Measurements from ENCODE around the gene MS4A4A. TPM values are rescaled to one million over a fixed set of nuclear protein-coding genes. Genes with fewer than 3 reads are reported as not detected.
A peak's percentile ranks its signal among the peaks of the same experiment; 100 is the strongest.

MS4A4A gene
- total and polyA plus RNA-seq, 2 donors (not counting 1 experiment from before 2014, with no cell fraction given), result 0.72 to 0.99 TPM

DNA sequence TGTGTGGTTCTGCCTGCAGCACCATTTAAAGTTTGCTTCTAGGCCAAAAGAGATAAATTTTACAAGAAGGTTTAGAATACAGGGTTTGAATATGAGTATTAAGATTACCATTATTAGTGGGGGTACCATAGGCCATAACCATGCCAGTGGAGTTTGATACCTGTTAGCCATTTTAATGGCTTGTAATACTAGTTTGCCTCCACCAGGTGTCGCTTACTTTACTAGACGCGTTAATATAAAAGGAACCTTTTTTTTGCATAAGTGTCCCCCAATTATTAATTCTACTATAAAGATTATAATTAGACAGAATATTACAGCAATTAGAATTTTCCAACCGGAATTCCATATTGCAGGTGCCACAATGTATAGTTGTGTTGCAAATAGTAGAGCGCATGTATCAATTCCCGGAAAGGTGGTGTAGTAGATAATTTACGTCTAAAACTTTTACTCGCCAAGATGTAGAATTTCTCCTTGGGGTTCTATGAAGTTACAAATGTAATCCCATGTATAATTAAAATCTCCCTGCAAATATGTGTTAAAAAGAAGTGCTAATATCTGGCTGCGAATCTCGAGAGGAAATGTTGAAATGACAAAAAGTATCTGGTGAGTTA lies 62.7 kb downstream of the MS4A4A start:
- peak; percentile 31 for ATAC-seq (ENCODE audit: low read depth)
- no peaks in the 10 kb centered on the region for H4K20me1 ChIP-seq (ENCODE audit: control insufficient read depth, insufficient read depth, low read length, poor library complexity, severe bottlenecking)
- H3K4me1 ChIP-seq (ENCODE audit: control insufficient read depth in 2 of 2, insufficient read depth in 2 of 2, low read length in 2 of 2), result peaks cover 16 to 21% of the 10 kb centered on the region in 2 donors
- H3K9me3 ChIP-seq (ENCODE audit: control extremely low read depth in 1 of 3, control insufficient read depth in 2 of 3, insufficient read depth in 1 of 3, low read length in 2 of 3), result no peaks in the 10 kb centered on the region
- intact Hi-C loops (cut with micrococcal nuclease), result loop anchor here (1.0 kb wide), 1 partner anchor 275 kb away; no protein-coding TSS in a partner anchor
- H3K9me3 Mint-ChIP-seq (ENCODE audit: insufficient read depth), result no peaks in the 10 kb centered on the region
- CTCF ChIA-PET, result interaction anchor here (0.8 to 11.2 kb wide), 24 partner anchors 9 to 289 kb away, joined by 3 to 153 read pairs (median 6); partner anchors contain the start of gene MS4A1
- no peak overlapping the region for H3K4me3 Mint-ChIP-seq
- H3K4me2 ChIP-seq (replicated peaks; ENCODE audit: low read depth, low read length, poor library complexity, severe bottlenecking), result no peak overlapping the region
- no peak overlapping the region for H3K4me3 ChIP-seq (ENCODE audit: control extremely low read depth in 1 of 5, extremely low read depth in 1 of 5, insufficient read depth in 1 of 5, low read depth in 2 of 5, low read length in 4 of 5)
- H3K27me3 ChIP-seq (replicated peaks in 1 of 4; ENCODE audit: control extremely low read depth in 1 of 4, control insufficient read depth in 3 of 4, insufficient read depth in 4 of 4, low read length in 3 of 4), result no peaks in the 10 kb centered on the region
- no peaks in the 10 kb centered on the region for H3K79me2 ChIP-seq (ENCODE audit: control insufficient read depth, insufficient read depth, low read length)
- H2AFZ ChIP-seq (ENCODE audit: insufficient read depth, low read depth, low read length, poor library complexity, severe bottlenecking), result no peak overlapping the region
- H3K4me1 Mint-ChIP-seq, result peaks cover 17% of the 10 kb centered on the region
- no peaks in the 10 kb centered on the region for H3K27me3 Mint-ChIP-seq
- POLR2A ChIA-PET, result no interaction called here
- H3K27ac ChIP-seq (ENCODE audit: low read length in 2 of 2), result no peak overlapping the region
- H3K9ac ChIP-seq (ENCODE audit: low read length), result no peak overlapping the region
- H3K36me3 ChIP-seq (replicated peaks in 1 of 2; ENCODE audit: control extremely low read depth in 1 of 2, control insufficient read depth in 1 of 2, extremely low read depth in 1 of 2, insufficient read depth in 2 of 2, low read length in 1 of 2), result no peaks in the 10 kb centered on the region
- H3K27ac Mint-ChIP-seq, result no peak overlapping the region
- peak; percentile 69 for DNase-seq
- no CpG with 5 or more reads among the region's 10 CpGs for WGBS (ENCODE audit: insufficient coverage)
- TF ChIP-seq, protein P1, sequence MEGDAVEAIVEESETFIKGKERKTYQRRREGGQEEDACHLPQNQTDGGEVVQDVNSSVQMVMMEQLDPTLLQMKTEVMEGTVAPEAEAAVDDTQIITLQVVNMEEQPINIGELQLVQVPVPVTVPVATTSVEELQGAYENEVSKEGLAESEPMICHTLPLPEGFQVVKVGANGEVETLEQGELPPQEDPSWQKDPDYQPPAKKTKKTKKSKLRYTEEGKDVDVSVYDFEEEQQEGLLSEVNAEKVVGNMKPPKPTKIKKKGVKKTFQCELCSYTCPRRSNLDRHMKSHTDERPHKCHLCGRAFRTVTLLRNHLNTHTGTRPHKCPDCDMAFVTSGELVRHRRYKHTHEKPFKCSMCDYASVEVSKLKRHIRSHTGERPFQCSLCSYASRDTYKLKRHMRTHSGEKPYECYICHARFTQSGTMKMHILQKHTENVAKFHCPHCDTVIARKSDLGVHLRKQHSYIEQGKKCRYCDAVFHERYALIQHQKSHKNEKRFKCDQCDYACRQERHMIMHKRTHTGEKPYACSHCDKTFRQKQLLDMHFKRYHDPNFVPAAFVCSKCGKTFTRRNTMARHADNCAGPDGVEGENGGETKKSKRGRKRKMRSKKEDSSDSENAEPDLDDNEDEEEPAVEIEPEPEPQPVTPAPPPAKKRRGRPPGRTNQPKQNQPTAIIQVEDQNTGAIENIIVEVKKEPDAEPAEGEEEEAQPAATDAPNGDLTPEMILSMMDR (IDR thresholded peaks at IDR 0.05), result peak; percentile 83
- TF ChIP-seq EZH2 (IDR thresholded peaks at IDR 0.05; ENCODE audit: borderline replicate concordance, insufficient read depth, low read depth, low read length, poor library complexity, severe bottlenecking), result no peak

DNA sequence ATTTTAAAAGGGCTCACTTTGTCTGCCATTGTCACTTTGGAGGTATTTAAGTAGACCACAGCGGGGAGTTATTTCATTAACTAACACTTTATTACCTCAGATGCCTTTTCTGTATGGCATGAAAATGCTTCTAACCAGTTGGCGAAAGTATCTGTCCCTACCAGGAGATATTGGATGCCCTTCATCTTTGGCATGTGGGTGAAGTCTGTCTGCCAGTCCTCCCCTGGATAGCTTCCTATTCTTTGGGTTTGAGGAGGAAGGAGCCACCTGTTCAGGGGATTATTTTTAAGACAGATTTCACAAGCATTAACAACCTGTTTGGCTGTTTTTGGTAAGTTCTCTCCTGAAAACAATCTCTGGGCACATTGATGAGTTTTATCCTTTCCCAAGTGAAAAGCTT lies 63.7 kb downstream of the MS4A4A start:
- Mint-ChIP-seq H3K9me3 (ENCODE audit: insufficient read depth) (no peaks in the 10 kb centered on the region), H3K27ac (no peak overlapping the region), H3K27me3 (no peaks in the 10 kb centered on the region), H3K4me1 (peaks cover 19% of the 10 kb centered on the region), H3K4me3 (no peak overlapping the region)
- Histone ChIP-seq H3K9me3 (ENCODE audit: control extremely low read depth in 1 of 3, control insufficient read depth in 2 of 3, insufficient read depth in 1 of 3, low read length in 2 of 3) (no peaks in the 10 kb centered on the region), H3K9ac (ENCODE audit: low read length) (no peak overlapping the region), H3K79me2 (ENCODE audit: control insufficient read depth, insufficient read depth, low read length) (no peaks in the 10 kb centered on the region), H3K4me2 (replicated peaks; ENCODE audit: low read depth, low read length, poor library complexity, severe bottlenecking) (no peak overlapping the region), H4K20me1 (ENCODE audit: control insufficient read depth, insufficient read depth, low read length, poor library complexity, severe bottlenecking) (no peaks in the 10 kb centered on the region), H3K4me1 (ENCODE audit: control insufficient read depth in 2 of 2, insufficient read depth in 2 of 2, low read length in 2 of 2) (peaks cover 16 to 22% of the 10 kb centered on the region in 2 donors), H3K27ac (ENCODE audit: low read length in 2 of 2) (no peak overlapping the region), H3K27me3 (replicated peaks in 1 of 4; ENCODE audit: control extremely low read depth in 1 of 4, control insufficient read depth in 3 of 4, insufficient read depth in 4 of 4, low read length in 3 of 4) (no peaks in the 10 kb centered on the region), H2AFZ (ENCODE audit: insufficient read depth, low read depth, low read length, poor library complexity, severe bottlenecking) (no peak overlapping the region), H3K4me3 (ENCODE audit: control extremely low read depth in 1 of 5, extremely low read depth in 1 of 5, insufficient read depth in 1 of 5, low read depth in 2 of 5, low read length in 4 of 5) (no peak overlapping the region), H3K36me3 (replicated peaks in 1 of 2; ENCODE audit: control extremely low read depth in 1 of 2, control insufficient read depth in 1 of 2, extremely low read depth in 1 of 2, insufficient read depth in 2 of 2, low read length in 1 of 2) (no peaks in the 10 kb centered on the region)
- DNase-seq, result no peak
- TF ChIP-seq, protein P1 (IDR thresholded peaks at IDR 0.05), result no peak
- no peak for TF ChIP-seq EZH2 (IDR thresholded peaks at IDR 0.05; ENCODE audit: borderline replicate concordance, insufficient read depth, low read depth, low read length, poor library complexity, severe bottlenecking)
- intact Hi-C loops (cut with micrococcal nuclease), result no loop called here
- ChIA-PET CTCF (interaction anchor here (0.7 to 11.2 kb wide), 27 partner anchors 10 to 551 kb away, joined by 3 to 153 read pairs (median 6); partner anchors contain the start of gene MS4A1), POLR2A (no interaction called here)
- WGBS (ENCODE audit: insufficient coverage), result 100% methylated on average over 1 of the region's 2 CpGs
- no peak for ATAC-seq (ENCODE audit: low read depth)
